ENCODE results near the gene PFDN1.
A peak's percentile ranks its signal among the peaks of the same experiment; 100 is the strongest.

The PFDN1 gene

DNA sequence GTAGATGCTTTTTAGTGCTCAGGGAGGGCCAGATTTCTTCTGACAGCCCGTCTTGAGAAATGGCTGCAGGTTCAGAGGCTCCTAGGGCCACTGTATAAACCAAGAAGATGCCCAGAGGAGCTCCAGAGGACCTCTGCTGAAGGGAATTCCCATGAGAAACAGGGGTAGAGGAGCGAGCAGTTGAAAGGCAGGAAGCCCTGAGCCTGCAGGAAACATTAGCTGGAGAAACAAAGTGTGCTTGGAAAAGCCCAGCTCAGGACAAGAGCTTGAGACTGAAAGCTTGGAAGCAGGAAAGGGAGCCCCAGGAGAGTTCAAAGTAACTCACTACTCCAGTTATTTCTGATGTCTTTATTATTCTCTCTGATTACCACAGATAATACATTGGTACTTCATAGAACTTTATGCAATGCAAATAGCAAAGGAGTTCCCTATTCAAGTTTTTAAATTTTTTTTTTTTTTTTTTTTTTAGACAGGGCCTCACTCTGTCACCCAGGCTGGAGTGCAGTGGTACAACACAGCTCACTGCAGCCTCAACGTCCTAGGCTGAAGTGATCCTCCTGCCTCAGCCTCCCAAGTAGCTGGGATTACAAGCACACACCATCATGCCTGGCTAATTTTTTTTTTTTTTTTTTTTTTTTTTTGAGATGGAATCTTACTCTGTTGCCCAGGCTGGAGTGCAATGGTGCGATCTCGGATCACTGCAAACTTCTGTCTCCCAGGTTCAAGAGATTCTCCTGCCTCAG is 27.0 kb upstream of the PFDN1 start:
- H3K9me3 ChIP-seq (ENCODE audit: control insufficient read depth in 1 of 2, low read length in 2 of 2): no peaks in the 10 kb centered on the region
- H3K4me1 ChIP-seq (ENCODE audit: control insufficient read depth in 1 of 2, insufficient read depth in 2 of 2, low read length in 2 of 2): no peaks in the 10 kb centered on the region
- H3K36me3 ChIP-seq (ENCODE audit: control insufficient read depth in 1 of 2, insufficient read depth in 2 of 2, low read length in 2 of 2): peaks cover 9 to 22% of the 10 kb centered on the region in 2 donors
- no peak overlapping the region for H3K4me3 ChIP-seq (ENCODE audit: low read depth in 1 of 2, low read length in 2 of 2)
- H3K27ac ChIP-seq (ENCODE audit: low read depth, low read length): no peak overlapping the region
- no peak overlapping the region for H3K9ac ChIP-seq (ENCODE audit: low read depth in 1 of 2, low read length in 2 of 2)
- no peaks in the 10 kb centered on the region for H3K27me3 ChIP-seq (ENCODE audit: control insufficient read depth in 1 of 2, insufficient read depth in 2 of 2, low read length in 2 of 2)

DNA sequence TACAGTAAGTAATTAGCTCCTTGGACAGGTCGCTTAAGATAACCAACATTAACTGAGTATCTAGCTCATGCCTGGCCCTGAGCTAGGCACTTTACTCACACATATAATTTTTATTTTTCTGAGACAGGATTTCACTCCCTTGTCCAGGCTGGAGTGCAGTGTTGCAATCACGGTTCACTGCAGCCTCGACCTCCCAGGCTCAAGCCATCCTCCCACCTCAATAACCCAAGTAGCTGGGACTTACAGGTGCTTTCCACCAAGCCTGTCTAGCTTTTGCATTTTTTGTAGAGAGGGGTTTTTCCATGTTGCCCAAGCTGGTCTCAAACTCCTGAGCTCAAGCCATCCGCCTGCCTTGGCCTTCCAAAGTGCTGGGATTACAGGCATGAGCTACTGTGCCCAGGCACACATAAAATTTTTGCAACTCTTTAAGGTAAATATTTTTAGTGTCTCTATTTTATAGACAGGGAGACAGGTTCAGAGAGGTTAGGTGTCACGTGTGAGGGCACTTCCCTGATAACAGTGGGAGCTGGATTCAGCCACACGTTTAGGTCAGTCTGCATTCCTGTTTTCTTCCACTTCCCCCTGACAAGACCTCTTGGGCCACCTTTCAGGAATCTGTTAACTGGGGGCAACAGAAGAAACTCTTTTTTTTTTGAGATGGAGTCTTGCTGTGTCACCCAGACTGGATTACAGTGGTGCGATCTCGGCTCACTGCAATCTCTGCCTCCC is 25.3 kb upstream of the PFDN1 start:
- Histone ChIP-seq H3K27me3 (ENCODE audit: control insufficient read depth in 1 of 2, insufficient read depth in 2 of 2, low read length in 2 of 2) (no peaks in the 10 kb centered on the region), H3K9me3 (ENCODE audit: control insufficient read depth in 1 of 2, low read length in 2 of 2) (no peaks in the 10 kb centered on the region), H3K4me1 (ENCODE audit: control insufficient read depth in 1 of 2, insufficient read depth in 2 of 2, low read length in 2 of 2) (peaks cover 0 to 11% of the 10 kb centered on the region in 2 donors), H3K9ac (ENCODE audit: low read depth in 1 of 2, low read length in 2 of 2) (no peak overlapping the region), H3K27ac (ENCODE audit: low read depth, low read length) (no peak overlapping the region), H3K4me3 (ENCODE audit: low read depth in 1 of 2, low read length in 2 of 2) (no peak overlapping the region), H3K36me3 (ENCODE audit: control insufficient read depth in 1 of 2, insufficient read depth in 2 of 2, low read length in 2 of 2) (peaks cover 1 to 12% of the 10 kb centered on the region in 2 donors)

- H3K27ac ChIP-seq (ENCODE audit: low read depth, low read length): no peak overlapping the region
- peaks cover 0 to 6% of the 10 kb centered on the region in 2 donors for H3K36me3 ChIP-seq (ENCODE audit: control insufficient read depth in 1 of 2, insufficient read depth in 2 of 2, low read length in 2 of 2)
- H3K9ac ChIP-seq (ENCODE audit: low read depth in 1 of 2, low read length in 2 of 2): no peak overlapping the region
- H3K4me3 ChIP-seq (ENCODE audit: low read depth in 1 of 2, low read length in 2 of 2): no peak overlapping the region
- peaks cover 0 to 14% of the 10 kb centered on the region in 2 donors for H3K4me1 ChIP-seq (ENCODE audit: control insufficient read depth in 1 of 2, insufficient read depth in 2 of 2, low read length in 2 of 2)
- no peaks in the 10 kb centered on the region for H3K9me3 ChIP-seq (ENCODE audit: control insufficient read depth in 1 of 2, low read length in 2 of 2)
- H3K27me3 ChIP-seq (ENCODE audit: control insufficient read depth in 1 of 2, insufficient read depth in 2 of 2, low read length in 2 of 2): no peaks in the 10 kb centered on the region
Measured at GRCh38 chr5:140327589-140327988, 24.7 kb upstream of the PFDN1 start.

GRCh38 chr5:140325486-140325885 is 22.6 kb upstream of the PFDN1 start:
- Histone ChIP-seq H3K4me1 (ENCODE audit: control insufficient read depth in 1 of 2, insufficient read depth in 2 of 2, low read length in 2 of 2) (peaks cover 0 to 23% of the 10 kb centered on the region in 2 donors), H3K4me3 (ENCODE audit: low read depth in 1 of 2, low read length in 2 of 2) (no peak overlapping the region), H3K9me3 (ENCODE audit: control insufficient read depth in 1 of 2, low read length in 2 of 2) (no peaks in the 10 kb centered on the region), H3K27ac (ENCODE audit: low read depth, low read length) (no peak overlapping the region), H3K27me3 (ENCODE audit: control insufficient read depth in 1 of 2, insufficient read depth in 2 of 2, low read length in 2 of 2) (no peaks in the 10 kb centered on the region), H3K9ac (ENCODE audit: low read depth in 1 of 2, low read length in 2 of 2) (no peak overlapping the region), H3K36me3 (ENCODE audit: control insufficient read depth in 1 of 2, insufficient read depth in 2 of 2, low read length in 2 of 2) (no peaks in the 10 kb centered on the region)

DNA sequence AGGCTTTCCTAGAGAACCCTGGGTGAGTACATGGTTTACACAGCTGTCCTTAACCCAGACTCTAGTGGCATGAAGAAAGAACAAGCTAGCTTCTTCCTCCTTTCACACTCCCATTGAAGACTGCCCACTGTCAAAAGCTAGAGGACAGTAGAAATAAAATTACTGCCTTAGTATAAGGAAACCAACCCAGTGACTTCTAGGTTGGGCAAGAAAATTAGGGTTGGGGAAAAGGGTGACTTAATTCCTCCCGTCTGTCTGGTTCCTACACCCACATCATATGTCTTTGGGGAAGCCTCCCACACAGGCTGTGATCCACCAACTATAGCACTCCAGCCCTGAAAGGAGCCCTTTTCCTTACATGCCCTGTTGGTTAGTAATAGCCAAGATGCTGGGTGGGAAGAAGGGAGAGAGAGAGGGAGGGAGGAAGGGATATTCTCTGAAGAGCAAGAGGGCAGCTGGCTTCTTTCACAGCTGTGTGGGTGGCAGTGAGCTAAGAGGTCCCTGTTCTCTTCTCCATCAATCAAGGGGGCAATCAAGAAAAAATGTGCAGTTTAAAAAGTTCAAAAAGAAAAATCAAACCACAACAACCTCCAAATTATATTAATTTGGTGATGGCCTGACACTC is 21.8 kb upstream of the PFDN1 start:
- Histone ChIP-seq H3K4me3 (ENCODE audit: low read depth in 1 of 2, low read length in 2 of 2) (no peak overlapping the region), H3K27me3 (ENCODE audit: control insufficient read depth in 1 of 2, insufficient read depth in 2 of 2, low read length in 2 of 2) (no peaks in the 10 kb centered on the region), H3K27ac (ENCODE audit: low read depth, low read length) (no peak overlapping the region), H3K4me1 (ENCODE audit: control insufficient read depth in 1 of 2, insufficient read depth in 2 of 2, low read length in 2 of 2) (peaks cover 0 to 23% of the 10 kb centered on the region in 2 donors), H3K36me3 (ENCODE audit: control insufficient read depth in 1 of 2, insufficient read depth in 2 of 2, low read length in 2 of 2) (no peaks in the 10 kb centered on the region), H3K9ac (ENCODE audit: low read depth in 1 of 2, low read length in 2 of 2) (no peak overlapping the region), H3K9me3 (ENCODE audit: control insufficient read depth in 1 of 2, low read length in 2 of 2) (no peaks in the 10 kb centered on the region)

GRCh38 chr5:140324041-140324600 is 21.2 kb upstream of the PFDN1 start:
- Histone ChIP-seq H3K9ac (ENCODE audit: low read depth in 1 of 2, low read length in 2 of 2) (no peak overlapping the region), H3K9me3 (ENCODE audit: control insufficient read depth in 1 of 2, low read length in 2 of 2) (no peaks in the 10 kb centered on the region), H3K4me1 (ENCODE audit: control insufficient read depth in 1 of 2, insufficient read depth in 2 of 2, low read length in 2 of 2) (peaks cover 0 to 23% of the 10 kb centered on the region in 2 donors)

DNA sequence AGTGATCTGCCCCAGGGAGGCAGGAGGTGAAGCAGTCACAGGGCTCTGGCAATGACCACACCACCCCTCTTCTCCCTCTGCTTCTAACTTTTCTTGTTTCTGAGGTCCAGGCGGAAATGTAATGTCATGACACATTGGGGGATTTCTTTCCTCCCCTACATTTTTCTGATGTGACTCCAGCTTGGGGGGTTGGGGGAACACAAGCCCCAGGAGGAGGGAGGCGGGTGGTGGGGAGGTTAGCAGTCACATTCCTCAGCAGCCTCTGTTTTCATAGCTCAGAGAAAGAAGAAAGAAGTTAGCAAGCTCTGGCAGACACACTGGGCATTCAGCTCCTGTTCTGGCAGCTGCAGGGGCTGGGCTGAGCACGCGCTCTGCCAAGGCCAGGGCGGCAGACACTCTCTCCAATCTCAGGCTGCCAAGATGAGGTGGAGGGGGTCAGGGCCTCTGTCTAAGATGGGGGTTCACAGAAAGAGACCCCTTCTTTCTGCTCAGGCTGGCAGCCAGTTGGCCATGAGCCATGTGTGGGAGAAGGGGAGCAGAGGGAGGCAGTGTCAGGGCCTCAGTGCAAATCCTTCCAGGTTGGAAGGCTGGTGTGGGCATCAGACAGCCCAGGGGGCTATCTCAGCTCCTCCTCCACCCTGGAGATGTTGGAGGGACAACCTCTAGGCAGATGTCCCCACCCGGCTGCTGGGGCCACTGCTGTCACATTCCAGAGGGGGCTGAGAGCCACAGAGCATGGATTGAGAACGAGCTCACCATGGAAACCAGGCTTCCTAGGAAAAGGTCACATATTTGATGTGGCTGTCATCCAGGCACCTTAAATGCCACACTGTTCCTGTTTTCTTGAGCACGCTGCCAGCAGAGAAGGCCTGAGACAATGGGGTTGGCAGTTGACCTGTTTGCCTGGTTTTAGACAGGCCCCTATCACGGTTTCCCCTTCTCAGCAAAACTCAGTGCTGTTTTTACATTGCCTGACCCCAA is 20.1 kb upstream of the PFDN1 start:
- Histone ChIP-seq H3K9ac (ENCODE audit: low read depth in 1 of 2, low read length in 2 of 2) (no peak overlapping the region), H3K27ac (ENCODE audit: low read depth, low read length) (peak overlapping the region; percentile 47), H3K27me3 (ENCODE audit: control insufficient read depth in 1 of 2, insufficient read depth in 2 of 2, low read length in 2 of 2) (no peaks in the 10 kb centered on the region), H3K36me3 (ENCODE audit: control insufficient read depth in 1 of 2, insufficient read depth in 2 of 2, low read length in 2 of 2) (no peaks in the 10 kb centered on the region), H3K4me3 (ENCODE audit: low read depth in 1 of 2, low read length in 2 of 2) (no peak overlapping the region), H3K4me1 (ENCODE audit: control insufficient read depth in 1 of 2, insufficient read depth in 2 of 2, low read length in 2 of 2) (peaks cover 0 to 23% of the 10 kb centered on the region in 2 donors), H3K9me3 (ENCODE audit: control insufficient read depth in 1 of 2, low read length in 2 of 2) (no peaks in the 10 kb centered on the region)

More at GRCh38 chr5:140324041-140324600, 21.2 kb upstream of the PFDN1 start:
- Histone ChIP-seq H3K36me3 (ENCODE audit: control insufficient read depth in 1 of 2, insufficient read depth in 2 of 2, low read length in 2 of 2) (no peaks in the 10 kb centered on the region), H3K27me3 (ENCODE audit: control insufficient read depth in 1 of 2, insufficient read depth in 2 of 2, low read length in 2 of 2) (no peaks in the 10 kb centered on the region), H3K27ac (ENCODE audit: low read depth, low read length) (no peak overlapping the region), H3K4me3 (ENCODE audit: low read depth in 1 of 2, low read length in 2 of 2) (no peak overlapping the region)

DNA sequence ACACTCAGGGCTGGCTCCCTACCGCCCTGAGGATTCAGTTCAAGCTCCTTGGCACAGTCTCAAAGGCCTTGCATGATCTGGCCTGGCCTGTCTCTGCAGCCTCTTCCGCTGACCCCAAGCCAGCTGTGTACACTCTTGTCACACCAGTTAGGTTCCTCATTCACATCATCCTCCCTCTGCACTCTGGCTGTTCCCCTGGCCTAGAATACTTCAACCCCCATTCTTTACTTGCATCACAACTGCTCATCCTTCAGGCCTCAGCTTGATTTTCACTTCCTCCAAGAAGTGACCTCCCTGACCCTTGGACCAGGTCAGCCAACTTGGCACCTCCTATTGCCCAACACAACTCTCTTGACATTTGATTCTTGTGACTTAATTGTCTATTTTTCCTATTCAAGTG is 18.9 kb upstream of the PFDN1 start:
- H3K36me3 ChIP-seq (ENCODE audit: control insufficient read depth in 1 of 2, insufficient read depth in 2 of 2, low read length in 2 of 2): no peaks in the 10 kb centered on the region
- H3K4me3 ChIP-seq (ENCODE audit: low read depth in 1 of 2, low read length in 2 of 2): no peak overlapping the region
- no peak overlapping the region for H3K9ac ChIP-seq (ENCODE audit: low read depth in 1 of 2, low read length in 2 of 2)
- no peak overlapping the region for H3K27ac ChIP-seq (ENCODE audit: low read depth, low read length)
- no peaks in the 10 kb centered on the region for H3K9me3 ChIP-seq (ENCODE audit: control insufficient read depth in 1 of 2, low read length in 2 of 2)
- peaks cover 0 to 23% of the 10 kb centered on the region in 2 donors for H3K4me1 ChIP-seq (ENCODE audit: control insufficient read depth in 1 of 2, insufficient read depth in 2 of 2, low read length in 2 of 2)
- H3K27me3 ChIP-seq (ENCODE audit: control insufficient read depth in 1 of 2, insufficient read depth in 2 of 2, low read length in 2 of 2): no peaks in the 10 kb centered on the region

DNA sequence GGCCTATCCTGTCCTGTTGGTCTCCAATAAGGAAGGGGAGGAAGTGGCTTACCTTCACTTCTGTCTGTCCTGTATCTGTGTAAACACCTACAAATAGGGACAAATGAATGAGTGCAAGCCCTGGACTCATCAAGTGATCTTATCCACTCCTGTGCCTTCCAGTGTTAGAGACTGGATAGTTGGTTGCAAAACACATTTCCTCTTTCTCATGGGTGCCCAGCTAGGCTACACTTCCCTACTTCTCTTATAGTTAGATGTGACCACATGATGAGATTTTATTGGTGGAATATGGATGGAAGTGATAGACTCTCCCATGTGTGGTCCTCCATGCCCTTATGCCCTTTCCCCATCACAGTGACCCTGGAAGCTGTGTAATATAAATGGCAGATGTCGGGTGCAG is 16.9 kb upstream of the PFDN1 start:
- no peak overlapping the region for H3K27ac ChIP-seq (ENCODE audit: low read depth, low read length)

More for the DNA sequence above, 16.9 kb upstream of the PFDN1 start:
- Histone ChIP-seq H3K36me3 (ENCODE audit: control insufficient read depth in 1 of 2, insufficient read depth in 2 of 2, low read length in 2 of 2) (no peaks in the 10 kb centered on the region), H3K9me3 (ENCODE audit: control insufficient read depth in 1 of 2, low read length in 2 of 2) (no peaks in the 10 kb centered on the region), H3K27me3 (ENCODE audit: control insufficient read depth in 1 of 2, insufficient read depth in 2 of 2, low read length in 2 of 2) (no peaks in the 10 kb centered on the region), H3K9ac (ENCODE audit: low read depth in 1 of 2, low read length in 2 of 2) (no peak overlapping the region), H3K4me3 (ENCODE audit: low read depth in 1 of 2, low read length in 2 of 2) (no peak overlapping the region), H3K4me1 (ENCODE audit: control insufficient read depth in 1 of 2, insufficient read depth in 2 of 2, low read length in 2 of 2) (peaks cover 0 to 23% of the 10 kb centered on the region in 2 donors)
